ENCODE results near the gene ADGRB2. TPM values are rescaled to one million over a fixed set of nuclear protein-coding genes. Genes with fewer than 3 reads are reported as not detected.

Gene ADGRB2
- total RNA-seq, 1 donor from 2014 or later = 0.17 TPM

DNA sequence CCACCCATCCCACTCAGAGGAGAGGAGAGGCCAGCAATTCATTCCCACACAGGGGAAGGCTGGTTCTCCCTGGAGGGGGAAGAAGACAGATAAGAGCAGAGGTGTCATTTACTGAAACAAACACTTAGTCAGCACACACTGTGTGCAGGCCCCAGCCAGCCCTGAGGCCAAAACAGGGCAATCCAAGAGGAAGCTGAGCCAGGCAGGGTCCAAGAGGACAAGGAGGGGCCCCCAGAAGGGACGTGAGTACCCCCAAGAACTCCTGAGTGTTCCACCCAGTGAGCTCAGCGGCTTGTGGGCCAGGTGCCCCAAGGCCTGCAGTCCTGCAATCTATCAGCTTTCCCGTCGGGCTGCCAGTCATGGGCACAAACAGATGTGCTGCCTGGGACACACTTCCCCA is 15.8 kb downstream of the ADGRB2 start:
- no peak for DNase-seq

DNA sequence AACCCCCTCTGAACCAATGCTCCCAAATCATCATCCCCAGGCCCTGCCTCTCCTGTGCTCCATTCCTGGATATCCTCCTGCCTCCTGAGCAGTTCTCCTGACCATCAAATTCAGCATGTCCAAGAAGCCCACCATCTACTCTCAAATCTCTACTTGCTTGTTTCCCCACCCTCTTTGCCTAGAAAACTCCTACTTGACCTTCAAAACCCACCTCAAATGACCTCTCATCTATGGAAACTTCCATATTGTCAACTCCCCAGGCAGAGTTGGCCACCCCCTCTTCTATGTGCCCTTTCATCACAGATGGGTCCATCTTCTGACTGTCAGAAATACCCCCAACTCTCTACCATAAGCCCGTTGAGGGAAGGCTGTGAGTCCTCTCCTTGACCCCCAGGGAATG is 16.8 kb downstream of the ADGRB2 start:
- no peak for DNase-seq

DNA sequence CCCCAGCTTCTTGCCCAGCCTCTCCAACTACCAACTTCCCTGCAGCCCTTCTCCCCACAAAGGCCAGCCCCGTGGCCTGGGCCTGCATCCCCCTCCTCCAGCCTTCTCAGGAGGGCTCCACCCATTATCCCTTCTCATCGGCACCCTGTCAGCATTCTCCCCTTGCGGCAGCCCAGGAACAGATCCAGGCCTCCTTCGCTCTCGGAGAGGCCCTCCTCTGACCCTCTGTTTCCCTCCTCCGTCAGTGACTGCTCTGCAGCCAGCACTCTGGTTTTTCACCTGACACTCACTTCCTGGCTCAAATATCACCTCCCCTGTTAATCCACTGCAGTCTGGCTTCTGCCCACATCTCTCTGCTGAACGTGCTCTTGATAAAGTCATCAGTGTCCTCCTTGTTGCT is 17.5 kb downstream of the ADGRB2 start:
- no peak for DNase-seq

DNA sequence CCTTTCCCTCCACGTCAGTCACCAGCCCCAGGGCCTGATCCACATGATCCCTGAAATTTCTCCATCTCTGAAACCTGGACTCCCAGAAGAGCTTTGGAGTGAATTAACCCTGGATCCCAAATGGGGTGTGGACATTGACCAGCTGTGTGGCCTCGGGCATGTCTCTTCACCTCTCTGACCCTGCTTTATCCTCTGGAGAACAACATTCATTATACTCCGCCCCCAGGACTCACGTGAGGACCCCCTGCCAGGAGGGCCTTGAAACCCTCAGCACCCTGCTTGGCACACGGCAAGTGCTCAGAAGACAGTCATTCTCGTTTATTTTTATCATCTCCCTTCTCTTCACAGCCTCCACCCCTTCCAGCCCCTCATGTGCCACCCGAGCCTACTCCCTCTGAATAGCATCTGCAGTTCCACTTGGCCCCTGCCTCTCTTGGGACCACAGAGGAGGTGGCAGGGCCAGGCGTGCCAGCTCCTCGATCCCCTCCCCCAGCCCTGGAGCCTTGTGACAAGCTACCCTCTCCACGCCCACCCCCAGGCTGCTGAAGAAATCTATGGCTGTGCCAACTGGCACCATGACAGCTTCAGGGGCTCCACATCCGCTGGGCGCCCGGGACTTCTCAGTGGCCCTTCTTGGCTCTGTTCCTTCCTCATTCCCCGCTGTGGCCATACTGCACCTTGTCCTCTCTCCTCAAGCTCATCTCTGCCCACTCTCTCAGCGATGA is 18.0 kb downstream of the ADGRB2 start:
- no peak for DNase-seq

DNA sequence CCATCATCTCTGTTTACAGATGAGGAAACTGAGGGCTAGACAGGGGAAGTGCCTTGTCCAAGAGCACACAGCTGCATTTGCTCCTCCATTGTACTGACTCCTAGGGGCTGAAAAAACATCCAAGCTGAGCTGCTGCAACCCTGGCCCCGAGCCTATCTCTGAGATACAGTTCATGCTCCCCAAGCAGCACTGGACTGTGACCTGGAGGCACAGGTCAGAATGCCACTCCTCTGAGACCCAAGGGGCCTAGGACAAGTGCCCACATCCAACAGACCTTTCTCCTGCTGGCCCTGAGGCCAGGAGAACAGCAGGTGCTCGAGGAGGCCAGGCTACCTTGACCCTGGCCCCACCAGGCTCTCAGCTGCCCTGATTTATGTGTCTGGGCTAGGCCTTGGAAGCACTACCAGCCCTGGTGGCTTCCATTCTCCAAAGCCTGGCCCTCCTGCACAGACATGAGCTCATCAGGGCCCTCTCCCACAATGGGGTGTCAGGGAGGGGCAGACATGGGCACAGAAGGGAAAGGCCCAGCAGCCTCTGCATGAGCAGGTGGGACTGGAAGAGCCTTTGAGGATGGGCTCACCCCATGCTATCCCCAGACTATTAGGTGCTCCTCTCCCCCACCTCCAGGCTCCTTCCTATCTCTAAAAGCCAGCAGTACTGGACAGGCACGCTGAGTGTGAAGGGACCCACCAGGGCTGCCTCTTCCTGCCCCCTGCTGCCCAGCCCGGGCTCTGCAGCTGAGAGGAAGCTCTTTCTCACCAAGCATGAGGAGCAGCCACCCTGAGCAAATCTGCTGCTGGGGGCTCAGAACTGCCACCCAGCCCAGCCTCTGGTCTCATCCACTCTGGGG is 18.8 kb downstream of the ADGRB2 start:
- DNase-seq = peak; percentile 74

DNA sequence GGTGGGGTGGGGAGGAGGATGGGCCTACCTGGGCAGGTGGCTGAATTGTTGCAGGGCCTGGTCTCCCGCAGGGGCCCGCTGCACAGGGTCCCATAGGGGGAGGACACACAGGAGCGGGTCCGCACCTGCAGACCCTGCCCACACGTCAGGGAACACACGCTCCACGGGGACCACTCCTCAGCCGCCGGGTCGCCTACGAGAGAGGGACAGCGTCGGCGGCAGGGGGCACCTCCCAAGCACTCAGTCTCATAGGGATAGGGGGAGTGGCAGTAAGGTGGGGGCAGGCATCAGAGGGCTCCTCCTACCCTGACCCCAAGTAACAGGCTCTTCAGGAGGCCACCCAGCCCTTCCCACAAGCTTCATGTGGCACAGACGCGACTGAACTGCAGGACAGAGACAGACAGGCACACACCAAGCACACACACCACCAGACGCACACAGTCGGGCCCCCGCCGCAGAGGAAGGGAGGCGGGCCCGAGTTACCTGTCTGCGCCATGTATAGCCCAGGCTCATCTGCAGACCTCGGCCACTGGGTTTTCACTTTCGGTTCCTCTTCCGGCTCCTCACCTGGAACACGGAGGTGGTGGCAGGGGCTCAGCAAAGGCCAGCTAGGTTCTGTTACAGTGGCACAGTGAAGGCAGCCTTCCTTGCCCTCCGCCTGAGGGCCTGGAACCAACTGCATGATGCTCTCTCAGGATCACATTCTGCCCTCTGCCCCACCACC is 19.8 kb downstream of the ADGRB2 start:
- no peak for DNase-seq

DNA sequence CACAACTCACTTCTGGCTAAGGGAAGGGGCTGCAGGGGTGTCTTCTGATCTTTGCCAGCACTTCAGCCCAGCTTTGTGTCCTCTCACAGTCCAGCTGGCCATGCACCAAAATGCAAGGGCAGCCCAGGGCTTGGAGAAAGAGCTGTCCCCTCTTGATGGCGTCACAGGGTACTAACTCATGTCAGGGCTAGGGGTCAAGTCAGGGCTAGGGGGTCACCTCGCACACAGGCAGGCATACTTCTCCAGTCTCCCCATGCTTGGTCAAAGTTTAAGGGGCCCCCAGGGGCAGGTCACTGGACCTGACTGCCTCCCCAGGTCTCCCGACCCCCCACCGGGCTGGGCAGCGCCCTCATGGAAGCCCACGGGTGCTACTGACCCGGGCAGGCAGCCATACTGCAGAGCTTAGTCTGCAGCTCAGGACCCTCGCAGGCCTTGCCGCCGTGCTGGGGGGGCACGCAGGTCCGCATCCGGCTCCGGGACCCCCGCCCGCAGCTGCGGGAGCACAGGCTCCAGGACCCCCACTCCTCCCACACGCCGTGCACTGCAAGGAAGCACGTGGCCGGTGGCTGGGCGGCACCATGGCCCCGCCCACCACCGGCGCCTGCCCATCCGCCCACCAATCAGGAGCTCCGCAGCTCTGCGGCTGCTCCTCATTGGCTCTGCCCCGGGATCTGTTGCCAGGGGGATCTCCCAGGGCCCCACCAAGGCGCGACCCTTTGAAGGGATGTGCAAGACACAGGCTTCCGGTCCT is 21.5 kb downstream of the ADGRB2 start:
- DNase-seq = no peak

DNA sequence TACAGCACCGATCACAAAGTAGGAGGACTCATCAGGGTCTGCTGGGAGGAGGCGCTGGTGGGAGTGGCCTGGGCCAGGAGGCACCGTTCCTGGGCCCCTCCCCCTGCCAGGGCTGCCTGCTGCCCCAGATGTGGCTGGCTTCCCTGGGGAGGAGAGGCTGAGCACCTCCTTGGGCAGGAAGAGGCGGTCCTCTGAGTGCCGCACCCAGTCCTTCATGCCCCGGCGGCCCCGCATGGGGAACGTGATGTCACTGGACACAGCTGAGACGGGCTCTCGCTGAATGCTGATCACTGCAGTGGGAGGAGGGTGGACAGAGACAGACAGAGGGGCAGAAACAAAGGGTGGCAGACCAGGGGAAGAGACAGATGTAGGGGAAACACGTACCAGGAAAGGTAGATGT is 24.8 kb downstream of the ADGRB2 start:
- DNase-seq = no peak

DNA sequence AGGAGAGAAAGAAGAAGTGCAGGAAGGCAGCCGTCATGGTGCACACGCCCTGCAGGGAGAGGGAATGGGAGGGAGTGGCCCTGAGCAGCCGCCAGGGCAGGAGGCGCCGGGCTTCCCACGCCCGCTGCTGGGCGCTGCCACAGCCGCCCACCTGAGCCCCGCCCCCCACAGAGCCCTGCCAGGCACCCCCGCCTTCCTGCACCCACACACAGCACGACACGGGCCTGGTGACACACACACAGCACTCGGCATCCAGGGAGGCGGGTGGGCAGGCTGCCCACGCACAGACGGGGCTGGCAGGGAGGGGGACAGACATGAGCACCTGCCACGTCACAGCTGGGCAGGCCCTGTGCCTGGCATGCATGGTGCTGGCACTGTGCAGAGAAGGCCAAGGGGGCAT is 27.5 kb downstream of the ADGRB2 start:
- no peak for DNase-seq

DNA sequence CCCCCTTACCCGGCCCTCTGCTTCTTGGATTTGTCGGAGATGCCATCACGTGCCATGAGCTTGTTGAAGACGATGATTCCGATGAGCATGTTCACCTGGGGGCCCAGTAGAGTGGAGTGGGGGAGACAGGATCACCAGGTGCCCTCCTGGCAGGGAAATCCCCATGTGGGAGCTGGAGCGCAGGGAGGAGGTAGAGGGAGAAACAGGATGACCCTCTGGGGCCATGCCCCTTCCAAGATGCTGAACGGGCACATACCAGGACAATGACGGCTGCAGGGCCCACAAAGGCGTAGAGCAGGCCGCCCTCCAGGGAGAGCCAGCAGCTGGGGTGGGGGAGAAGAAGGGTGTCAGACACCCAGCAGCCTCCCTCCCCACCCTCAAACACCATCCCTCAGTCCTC is 28.6 kb downstream of the ADGRB2 start:
- no peak for DNase-seq

DNA sequence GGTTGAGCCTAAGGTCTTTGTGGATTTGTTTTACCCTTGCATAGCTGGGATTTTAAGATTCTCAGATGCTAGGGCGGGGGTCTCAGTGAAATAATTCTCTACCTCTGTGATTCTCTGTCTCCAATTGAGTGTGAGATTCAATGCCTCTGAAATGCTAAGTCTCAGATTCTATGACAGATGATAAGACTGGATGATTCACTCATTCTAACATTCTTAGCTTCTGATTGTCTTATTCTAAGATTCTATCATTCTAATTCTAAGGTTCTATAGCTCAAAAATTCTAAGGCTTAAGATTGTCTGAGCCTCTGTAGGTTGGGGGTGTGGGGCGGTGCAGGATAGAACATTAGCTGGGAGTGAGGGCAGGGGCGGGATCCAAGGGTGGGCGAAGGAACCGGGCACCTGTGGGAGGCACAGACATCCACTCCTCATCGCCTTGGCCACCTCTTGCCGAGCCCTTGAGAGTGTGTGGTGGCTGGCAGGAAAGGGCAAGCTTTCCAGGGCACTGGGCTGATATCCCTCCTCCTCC is 29.5 kb downstream of the ADGRB2 start:
- DNase-seq = no peak

DNA sequence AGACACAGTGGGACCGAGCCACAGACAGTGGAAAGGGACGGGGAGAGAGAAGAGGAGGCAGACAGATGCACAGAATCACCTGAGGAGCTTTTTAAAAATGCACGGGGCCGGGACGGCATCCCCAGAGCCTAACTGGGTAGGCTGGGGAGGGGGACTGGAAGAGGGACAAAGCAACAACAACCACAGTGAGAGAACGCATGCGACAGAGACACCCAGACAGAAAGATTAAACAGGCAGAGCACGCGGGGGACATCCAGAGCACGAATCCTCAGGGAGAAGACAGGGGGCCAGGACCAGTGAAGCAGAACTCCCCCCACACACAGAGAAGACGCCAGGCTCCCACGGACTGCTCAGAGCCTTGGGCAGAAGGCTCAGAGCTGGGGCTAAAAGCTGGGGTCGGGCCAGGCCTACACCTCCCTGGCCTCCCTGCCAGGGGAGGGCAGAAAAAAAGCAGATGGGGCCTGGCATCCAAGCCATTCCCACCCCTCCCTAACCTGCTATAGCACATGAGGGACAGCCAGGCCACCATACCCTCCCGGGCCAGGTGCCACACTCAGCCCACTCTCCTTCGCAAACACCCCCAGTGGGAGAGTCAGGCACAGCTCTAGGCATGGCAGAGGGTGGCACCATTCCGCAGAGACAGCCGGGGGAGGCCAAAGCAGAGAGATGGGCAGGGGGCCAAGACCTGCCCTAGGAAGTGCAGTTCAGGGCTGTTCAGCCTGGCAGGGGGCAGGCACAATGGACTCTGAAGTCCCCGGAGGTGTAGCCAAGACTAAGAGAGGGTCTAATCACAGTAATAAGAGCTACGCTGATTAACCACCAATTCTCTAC is 30.5 kb downstream of the ADGRB2 start:
- DNase-seq = no peak

DNA sequence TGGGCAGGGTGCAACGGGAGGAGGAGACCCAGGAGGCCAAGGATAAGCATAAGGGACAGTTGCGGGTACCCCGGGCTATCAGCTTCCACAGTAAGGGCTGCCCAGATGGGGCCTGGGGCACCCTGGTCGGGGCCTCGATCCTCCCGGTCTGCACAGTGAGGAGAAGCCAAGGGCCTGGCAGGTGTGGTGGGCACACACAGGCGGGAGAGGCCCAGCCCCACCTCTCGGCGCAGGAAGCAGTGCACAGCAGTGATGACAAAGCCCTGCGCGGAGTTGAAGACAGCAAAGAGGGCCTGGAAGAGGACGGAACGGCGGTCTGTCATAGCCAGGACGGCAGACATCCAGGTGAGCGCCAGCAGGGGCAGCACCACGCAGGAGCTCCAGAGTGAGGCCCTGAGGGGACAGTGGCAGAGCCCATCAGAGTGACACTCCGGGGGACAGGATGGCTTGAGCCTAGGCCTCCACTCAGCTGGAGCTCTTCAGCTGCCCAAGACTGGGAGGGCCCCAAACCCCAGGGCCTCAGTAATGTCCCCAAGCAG is 31.3 kb downstream of the ADGRB2 start:
- DNase-seq = no peak

DNA sequence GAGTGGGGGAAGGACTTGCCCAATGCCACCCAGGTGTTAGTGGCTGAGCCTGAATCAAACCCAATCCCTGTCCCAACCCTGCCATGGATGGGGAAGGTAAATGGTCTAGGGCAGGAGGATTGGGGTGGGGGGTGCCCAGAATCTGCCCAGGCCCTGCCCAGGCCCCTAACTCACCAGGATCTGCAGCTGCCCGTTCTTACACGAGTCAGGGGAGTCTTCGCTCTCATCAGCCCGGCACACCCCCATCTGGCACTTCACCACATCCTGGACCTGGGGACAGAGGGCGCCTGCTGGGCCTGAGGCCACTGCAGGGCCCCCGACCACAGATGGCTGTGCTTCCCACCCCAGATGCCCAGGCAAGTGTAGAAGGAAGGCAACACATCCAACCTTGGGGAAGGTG is 31.8 kb downstream of the ADGRB2 start:
- DNase-seq = no peak

DNA sequence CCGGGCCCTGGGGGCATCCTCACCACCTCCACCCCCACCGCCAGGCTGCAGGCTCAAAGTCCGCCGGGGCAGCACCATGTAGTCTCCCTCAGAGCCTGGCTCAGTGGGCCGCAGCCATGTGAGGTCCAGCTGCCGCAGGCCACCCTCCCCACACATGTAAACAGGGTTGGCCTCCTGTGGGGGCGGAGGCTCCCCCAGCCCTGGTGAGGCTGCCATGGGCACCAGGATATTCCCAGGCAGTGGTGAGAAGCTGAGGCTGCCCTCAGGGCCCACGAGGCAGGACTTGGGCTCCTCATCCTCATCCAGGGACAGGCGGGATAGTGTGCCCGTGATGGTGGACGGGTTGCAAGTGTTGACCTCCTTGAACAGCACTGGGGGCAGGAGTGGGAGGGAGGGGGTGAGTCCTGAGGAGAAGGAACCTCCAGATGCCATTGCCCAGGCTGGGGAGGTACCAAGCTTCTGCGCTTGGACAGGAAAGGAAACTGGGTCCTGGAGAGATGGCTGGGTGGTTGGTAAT is 33.0 kb downstream of the ADGRB2 start:
- no peak for DNase-seq

DNA sequence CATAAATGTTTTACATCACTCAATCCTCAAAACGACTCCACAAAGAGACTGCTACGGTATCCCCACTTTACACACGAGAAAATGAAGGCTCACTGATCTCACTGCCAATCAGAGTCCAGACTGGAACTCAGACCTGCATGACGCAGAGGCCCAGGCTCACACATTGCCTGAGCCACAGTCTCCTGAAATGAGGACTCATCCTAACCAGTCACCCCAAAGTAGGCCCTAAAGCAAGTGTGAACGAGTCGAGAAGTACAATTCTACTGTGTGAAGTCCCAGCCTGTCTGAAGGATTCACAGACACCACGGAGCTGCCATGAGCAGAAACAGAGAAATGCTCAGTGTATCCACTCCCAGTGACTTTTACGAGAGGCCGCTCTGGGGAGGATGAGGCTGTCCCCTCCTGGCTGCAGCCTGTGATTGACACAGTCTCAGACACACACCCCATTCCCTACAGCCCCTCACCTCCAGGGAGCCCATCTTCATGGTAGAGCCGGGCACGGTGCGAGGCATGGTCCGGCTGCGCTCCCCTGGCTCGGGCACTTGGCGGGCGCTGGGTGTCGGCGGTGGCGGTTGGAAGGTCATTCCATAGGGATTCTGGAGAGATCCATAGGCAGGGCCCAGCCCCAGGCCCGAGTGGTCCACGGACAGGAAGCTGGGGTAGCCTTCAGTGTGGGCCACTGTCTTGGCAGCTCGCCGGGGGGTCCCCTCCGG is 33.6 kb downstream of the ADGRB2 start:
- DNase-seq = no peak

DNA sequence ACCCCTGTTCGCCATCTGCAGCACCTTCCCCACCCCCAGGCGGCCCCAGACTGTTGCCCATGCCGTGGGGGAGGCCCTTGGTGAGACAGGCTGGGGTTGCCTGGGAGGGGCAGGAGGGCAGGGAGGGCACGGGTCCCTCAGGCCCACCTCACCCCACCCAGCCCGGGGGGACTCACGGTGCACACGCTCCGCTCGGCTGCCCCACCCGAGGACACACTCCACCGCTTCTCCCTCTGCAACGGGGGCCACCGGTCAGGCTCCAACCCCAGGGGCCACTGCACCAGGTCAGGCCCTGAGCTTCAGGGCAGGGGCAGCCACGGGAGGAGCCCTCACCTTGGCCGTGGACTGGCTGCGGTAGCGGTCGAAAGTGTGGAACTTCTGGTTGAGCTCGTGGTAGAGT is 36.3 kb downstream of the ADGRB2 start:
- no peak for DNase-seq

DNA sequence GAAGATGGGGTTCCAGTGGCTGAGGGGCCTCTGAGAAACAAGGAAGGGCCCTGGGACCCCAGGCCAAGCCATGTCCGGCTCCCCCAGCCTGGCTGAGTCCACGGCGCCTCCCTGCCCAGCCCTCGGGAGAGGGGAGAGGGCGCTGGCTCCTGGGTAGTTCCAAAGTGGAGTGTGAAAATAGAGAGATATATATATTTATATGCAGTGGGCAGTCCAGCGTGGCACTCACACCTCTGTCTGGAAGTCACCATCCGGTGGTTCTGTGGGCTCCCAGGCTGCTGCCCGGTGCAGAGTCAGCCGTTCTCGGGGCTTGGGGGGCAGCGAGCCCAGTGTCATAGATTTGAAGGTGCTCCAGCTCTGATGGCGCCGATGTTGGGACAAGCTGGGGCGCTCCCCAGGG is 36.9 kb downstream of the ADGRB2 start:
- DNase-seq = no peak

DNA sequence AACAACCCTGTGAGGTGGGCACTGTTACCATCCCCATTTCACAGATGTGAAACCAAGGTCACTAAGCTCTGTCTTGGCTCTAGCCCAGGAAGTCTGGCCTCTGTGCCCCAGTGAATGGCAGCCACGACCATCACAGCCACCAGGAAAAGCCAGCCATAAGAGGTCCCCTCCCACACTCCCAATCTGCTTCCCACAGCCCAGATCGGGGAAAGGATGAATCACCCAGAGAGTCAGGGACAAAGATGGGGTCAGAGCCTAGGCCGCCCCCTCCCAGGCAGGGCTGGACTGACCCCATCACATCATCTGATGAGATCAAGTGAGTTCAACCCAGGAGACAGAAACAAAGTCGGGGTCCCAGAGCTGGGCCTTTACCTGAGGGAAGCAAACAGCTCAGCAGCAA is 37.4 kb downstream of the ADGRB2 start:
- DNase-seq = no peak

DNA sequence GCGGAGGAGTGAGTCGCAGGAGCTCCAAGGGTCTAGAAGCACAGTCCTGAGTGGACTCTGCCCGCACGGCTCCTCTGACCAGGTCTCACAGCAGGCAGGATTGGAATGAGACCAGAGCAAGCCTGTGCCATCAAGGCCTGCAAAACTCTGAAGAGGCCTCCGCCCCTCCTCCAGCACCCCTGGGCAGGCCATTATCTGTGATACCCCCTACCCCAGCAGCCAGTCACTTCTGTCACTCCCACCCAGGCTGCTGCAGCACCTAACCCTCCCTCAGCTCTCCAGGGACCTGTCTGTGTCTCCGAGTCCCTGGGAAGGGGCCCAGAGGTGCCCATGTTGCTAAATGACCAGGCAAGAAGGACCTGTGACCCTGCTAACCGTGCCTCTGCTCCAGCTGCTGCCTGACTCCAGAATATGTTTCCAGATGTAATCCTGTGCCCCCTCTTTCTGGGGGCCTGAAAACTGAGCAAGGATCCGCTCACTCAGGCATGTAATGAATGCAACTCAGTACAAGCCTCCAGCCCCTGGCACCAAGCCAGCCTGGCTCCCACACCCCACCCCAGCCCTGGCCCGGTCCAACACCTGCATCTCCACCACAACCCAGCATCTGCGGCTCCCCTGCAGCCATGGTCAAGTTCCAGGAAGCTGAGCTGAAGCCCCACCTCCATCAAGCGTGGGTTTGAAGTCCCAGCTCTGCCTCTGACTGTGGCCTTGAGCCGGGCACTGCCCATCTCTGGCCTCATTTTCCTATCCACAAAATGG is 38.2 kb downstream of the ADGRB2 start:
- DNase-seq = no peak

All from dermis blood vessel endothelial cell (primary cell).